ENCODE data around the gene ACBD4. TPM values are rescaled to one million over a fixed set of nuclear protein-coding genes. Genes with fewer than 3 reads are reported as not detected.

Gene ACBD4
- total RNA-seq, 1 donor from 2014 or later, result 6.8 TPM

- peaks cover 50% of the 10 kb centered on the region for H3K4me1 Mint-ChIP-seq
- DNase-seq (ENCODE audit: low spot score), result no peak
- Histone ChIP-seq H3K4me1 (peaks cover 35% of the 10 kb centered on the region), H4K20me1 (ENCODE audit: low read depth) (peaks cover 24% of the 10 kb centered on the region), H3K4me2 (no peak overlapping the region), H3K4me3 (no peak overlapping the region), H3F3A (ENCODE audit: low read depth) (peaks cover 70% of the 10 kb centered on the region), H3K36me3 (no peaks in the 10 kb centered on the region), H3K9me3 (ENCODE audit: low read depth) (no peaks in the 10 kb centered on the region), H2AFZ (replicated peaks) (no peak overlapping the region), H3K9ac (no peak overlapping the region), H3K27me3 (peaks cover 7% of the 10 kb centered on the region), H3K79me2 (ENCODE audit: low read depth) (peaks cover 39% of the 10 kb centered on the region), H3K27ac (no peak overlapping the region)
- H3K27me3 Mint-ChIP-seq (ENCODE audit: insufficient read depth, low read depth), result peaks cover 11% of the 10 kb centered on the region
- no peaks in the 10 kb centered on the region for H3K9me3 Mint-ChIP-seq
- H3K4me3 Mint-ChIP-seq, result peak overlapping the region; percentile 94
- no peaks in the 10 kb centered on the region for H3K36me3 Mint-ChIP-seq
- peak overlapping the region; percentile 92 for H3K27ac Mint-ChIP-seq
- TF ChIP-seq EZH2 (IDR thresholded peaks at IDR 0.05) (no peak), EZH2phosphoT487 (IDR thresholded peaks at IDR 0.05) (no peak)
- TF ChIP-seq, protein P1, sequence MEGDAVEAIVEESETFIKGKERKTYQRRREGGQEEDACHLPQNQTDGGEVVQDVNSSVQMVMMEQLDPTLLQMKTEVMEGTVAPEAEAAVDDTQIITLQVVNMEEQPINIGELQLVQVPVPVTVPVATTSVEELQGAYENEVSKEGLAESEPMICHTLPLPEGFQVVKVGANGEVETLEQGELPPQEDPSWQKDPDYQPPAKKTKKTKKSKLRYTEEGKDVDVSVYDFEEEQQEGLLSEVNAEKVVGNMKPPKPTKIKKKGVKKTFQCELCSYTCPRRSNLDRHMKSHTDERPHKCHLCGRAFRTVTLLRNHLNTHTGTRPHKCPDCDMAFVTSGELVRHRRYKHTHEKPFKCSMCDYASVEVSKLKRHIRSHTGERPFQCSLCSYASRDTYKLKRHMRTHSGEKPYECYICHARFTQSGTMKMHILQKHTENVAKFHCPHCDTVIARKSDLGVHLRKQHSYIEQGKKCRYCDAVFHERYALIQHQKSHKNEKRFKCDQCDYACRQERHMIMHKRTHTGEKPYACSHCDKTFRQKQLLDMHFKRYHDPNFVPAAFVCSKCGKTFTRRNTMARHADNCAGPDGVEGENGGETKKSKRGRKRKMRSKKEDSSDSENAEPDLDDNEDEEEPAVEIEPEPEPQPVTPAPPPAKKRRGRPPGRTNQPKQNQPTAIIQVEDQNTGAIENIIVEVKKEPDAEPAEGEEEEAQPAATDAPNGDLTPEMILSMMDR (IDR thresholded peaks at IDR 0.05), result no peak
Measured at GRCh38 chr17:45146166-45146565, 10.7 kb downstream of the ACBD4 start.

DNA sequence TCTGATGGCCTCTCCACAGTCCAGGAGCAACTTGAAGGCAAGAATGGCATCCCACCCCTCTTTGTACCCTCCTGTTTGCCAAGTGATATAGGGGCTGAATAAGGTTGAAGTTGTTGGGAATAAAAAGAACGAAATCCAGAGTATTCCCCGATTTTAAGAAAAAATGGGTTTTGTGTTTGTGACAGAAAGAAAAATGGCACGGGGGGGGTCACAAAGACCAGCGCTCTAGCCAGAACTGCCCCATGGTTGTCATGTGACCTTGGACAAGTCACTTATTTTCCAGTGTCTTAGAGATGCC, 11.1 kb downstream of the ACBD4 start:
- Histone ChIP-seq H3K4me3 (peak overlapping the region; percentile 66), H3K27ac (no peak overlapping the region), H2AFZ (replicated peaks) (no peak overlapping the region), H3K79me2 (ENCODE audit: low read depth) (peaks cover 42% of the 10 kb centered on the region), H3K4me1 (peaks cover 39% of the 10 kb centered on the region), H3K27me3 (peaks cover 7% of the 10 kb centered on the region), H3K9me3 (ENCODE audit: low read depth) (no peaks in the 10 kb centered on the region), H3F3A (ENCODE audit: low read depth) (peaks cover 71% of the 10 kb centered on the region), H4K20me1 (ENCODE audit: low read depth) (peaks cover 27% of the 10 kb centered on the region), H3K9ac (no peak overlapping the region), H3K36me3 (no peaks in the 10 kb centered on the region), H3K4me2 (peak overlapping the region; percentile 69)
- H3K36me3 Mint-ChIP-seq, result no peaks in the 10 kb centered on the region
- no peak for DNase-seq (ENCODE audit: low spot score)
- no peaks in the 10 kb centered on the region for H3K9me3 Mint-ChIP-seq
- H3K27me3 Mint-ChIP-seq (ENCODE audit: insufficient read depth, low read depth), result peaks cover 11% of the 10 kb centered on the region
- peaks cover 53% of the 10 kb centered on the region for H3K4me1 Mint-ChIP-seq
- peak overlapping the region; percentile 100 for H3K27ac Mint-ChIP-seq
- peak overlapping the region; percentile 94 for H3K4me3 Mint-ChIP-seq
- TF ChIP-seq, protein P1 (IDR thresholded peaks at IDR 0.05), result no peak
- TF ChIP-seq EZH2 (IDR thresholded peaks at IDR 0.05) (no peak), EZH2phosphoT487 (IDR thresholded peaks at IDR 0.05) (no peak)

DNA sequence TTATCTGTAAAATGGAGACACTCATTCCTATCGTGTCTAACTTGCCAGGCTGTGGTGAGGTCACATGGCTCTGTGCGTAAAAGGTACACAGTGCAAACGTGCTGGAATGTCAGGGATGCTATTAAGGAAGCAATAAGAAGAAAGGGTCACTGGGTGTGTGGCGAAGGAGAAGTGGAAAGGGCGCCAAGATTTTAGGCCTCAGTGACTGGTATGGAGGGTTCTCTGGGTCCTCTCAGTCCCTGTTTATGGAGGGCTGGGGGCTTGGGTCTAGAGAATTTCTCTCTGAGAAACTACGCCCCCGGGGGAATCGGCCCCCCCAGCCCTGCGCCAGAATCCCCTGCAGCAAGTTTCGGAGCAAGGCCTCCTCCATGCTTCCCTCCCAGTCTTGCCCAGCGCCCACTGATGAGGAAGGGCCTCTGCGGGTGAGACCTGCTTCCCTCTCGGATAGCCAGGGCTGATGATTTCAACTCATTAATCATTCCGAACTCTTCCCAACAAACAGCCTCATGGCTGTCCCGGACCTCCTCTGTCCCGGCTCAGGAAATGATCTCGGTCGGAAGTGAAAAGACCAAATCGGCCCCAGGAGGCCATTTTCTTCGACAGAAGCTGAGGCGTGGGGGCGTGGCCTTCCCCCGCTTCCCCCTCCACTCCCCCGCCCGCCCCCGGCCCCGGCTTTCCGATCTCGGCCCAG, 11.5 kb downstream of the ACBD4 start:
- Histone ChIP-seq H3K4me1 (peaks cover 41% of the 10 kb centered on the region), H3K79me2 (ENCODE audit: low read depth) (peaks cover 47% of the 10 kb centered on the region), H3K27me3 (peaks cover 7% of the 10 kb centered on the region), H2AFZ (replicated peaks) (peak overlapping the region; percentile 2), H3K36me3 (no peaks in the 10 kb centered on the region), H3F3A (ENCODE audit: low read depth) (peaks cover 74% of the 10 kb centered on the region), H3K9ac (peak overlapping the region; percentile 92), H3K27ac (peak overlapping the region; percentile 96), H4K20me1 (ENCODE audit: low read depth) (peaks cover 31% of the 10 kb centered on the region), H3K9me3 (ENCODE audit: low read depth) (no peaks in the 10 kb centered on the region), H3K4me2 (peak overlapping the region; percentile 69), H3K4me3 (peak overlapping the region; percentile 66)
- H3K27ac Mint-ChIP-seq, result peak overlapping the region; percentile 100
- DNase-seq (ENCODE audit: low spot score), result peak; percentile 92
- peak overlapping the region; percentile 94 for H3K4me3 Mint-ChIP-seq
- H3K9me3 Mint-ChIP-seq, result no peaks in the 10 kb centered on the region
- H3K36me3 Mint-ChIP-seq, result no peaks in the 10 kb centered on the region
- TF ChIP-seq EZH2phosphoT487 (IDR thresholded peaks at IDR 0.05) (no peak), EZH2 (IDR thresholded peaks at IDR 0.05) (no peak)
- TF ChIP-seq, protein P1 (IDR thresholded peaks at IDR 0.05), result no peak
- H3K27me3 Mint-ChIP-seq (ENCODE audit: insufficient read depth, low read depth), result peaks cover 11% of the 10 kb centered on the region
- H3K4me1 Mint-ChIP-seq, result peaks cover 56% of the 10 kb centered on the region
